Endometrial microvascular endothelial cells (primary cell): Measurements from ENCODE around the gene DSCAM. TPM values are rescaled to one million over a fixed set of nuclear protein-coding genes. Genes with fewer than 3 reads are reported as not detected.

Source experiments
- in situ Hi-C: cut with HindIII; loops from 2 replicates; pipeline ENCODE4 v1.10.0; 2017; ENCODE audit warnings: low sequenced_read_pairs, low pct_unique_long_range_greater_than_20kb; ENCODE audit errors: inconsistent ontology term
- total RNA-seq: library from RNA; depleted of rRNA; stranded (reverse); fragments of >200 nt; gene quantifications from one replicate; pipeline ENCODE4 v1.2.3, GENCODE V29; 2015; ENCODE audit errors: inconsistent ontology term

DSCAM gene
- total RNA-seq, 1 donor from 2014 or later = not detected

- in situ Hi-C loops = no loop called here
Observed at GRCh38 chr21:40730426-40730800, 116.5 kb downstream of the DSCAM start.

- in situ Hi-C loops = no loop called here
Observed at GRCh38 chr21:40729761-40730425, 117.1 kb downstream of the DSCAM start.

- in situ Hi-C loops = no loop called here
Observed at GRCh38 chr21:40723966-40724365, 123.0 kb downstream of the DSCAM start.

GRCh38 chr21:40723317-40723716 is 123.6 kb downstream of the DSCAM start:
- in situ Hi-C loops = no loop called here

GRCh38 chr21:40719615-40720014 is 127.3 kb downstream of the DSCAM start:
- in situ Hi-C loops = no loop called here

- in situ Hi-C loops = no loop called here
Observed at GRCh38 chr21:40717028-40717427, 129.9 kb downstream of the DSCAM start.

GRCh38 chr21:40714536-40714935 is 132.4 kb downstream of the DSCAM start:
- in situ Hi-C loops = no loop called here

- in situ Hi-C loops = no loop called here
Observed at GRCh38 chr21:40707656-40708244, 139.2 kb downstream of the DSCAM start.

- in situ Hi-C loops = no loop called here
Observed at GRCh38 chr21:40706806-40707655, 139.9 kb downstream of the DSCAM start.

GRCh38 chr21:40706176-40706575 is 140.8 kb downstream of the DSCAM start:
- in situ Hi-C loops = no loop called here

- in situ Hi-C loops = no loop called here
Observed at GRCh38 chr21:40704141-40704540, 142.8 kb downstream of the DSCAM start.

GRCh38 chr21:40699366-40699765 is 147.6 kb downstream of the DSCAM start:
- in situ Hi-C loops = no loop called here

- in situ Hi-C loops = no loop called here
Observed at GRCh38 chr21:40696246-40696645, 150.7 kb downstream of the DSCAM start.

- in situ Hi-C loops = no loop called here
Observed at GRCh38 chr21:40689840-40690360, 157.1 kb downstream of the DSCAM start.

GRCh38 chr21:40689217-40689616 is 157.7 kb downstream of the DSCAM start:
- in situ Hi-C loops = no loop called here

- in situ Hi-C loops = no loop called here
Observed at GRCh38 chr21:40688106-40688864, 158.7 kb downstream of the DSCAM start.

GRCh38 chr21:40687625-40688024 is 159.3 kb downstream of the DSCAM start:
- in situ Hi-C loops = no loop called here

- in situ Hi-C loops = no loop called here
Observed at GRCh38 chr21:40686526-40686925, 160.4 kb downstream of the DSCAM start.

- in situ Hi-C loops = no loop called here
Observed at GRCh38 chr21:40685141-40685540, 161.8 kb downstream of the DSCAM start.
